GM23248 (cell line): ENCODE measurements around the gene TNNI2. TPM values are rescaled to one million over a fixed set of nuclear protein-coding genes. Genes with fewer than 3 reads are reported as not detected.

ENCODE experiments used
- DNase-seq: peaks from one replicate; pipeline ENCODE4 v3.0.0-alpha.2; 2015
- H2AFZ ChIP-seq: fragments of 200-600 bp; sonication (generic); 2 replicates; pipeline ENCODE4 v1.6.1; 2016; ENCODE audit warnings: antibody characterized with exemption
- H3F3A ChIP-seq: fragments of 200-600 bp; sonication (generic); 2 replicates; pipeline ENCODE4 v1.6.1; 2016; ENCODE audit warnings: mild to moderate bottlenecking, antibody characterized with exemption, mixed run types; ENCODE audit not compliant: insufficient read depth
- H3K27ac ChIP-seq: fragments of 200-600 bp; sonication (generic); 2 replicates; pipeline ENCODE4 v1.5.1; 2016; ENCODE audit warnings: mild to moderate bottlenecking
- H3K27me3 ChIP-seq: fragments of 200-600 bp; sonication (generic); replicated peaks from 2 replicates; pipeline ENCODE4 v1.6.1; 2016; ENCODE audit warnings: mild to moderate bottlenecking; ENCODE audit not compliant: insufficient read depth
- H3K36me3 ChIP-seq: fragments of 200-600 bp; sonication (generic); 2 replicates; pipeline ENCODE4 v1.6.1; 2016; ENCODE audit warnings: low read depth, mild to moderate bottlenecking
- H3K4me1 ChIP-seq: fragments of 200-600 bp; sonication (generic); 2 replicates; pipeline ENCODE4 v1.6.1; 2016; ENCODE audit warnings: mild to moderate bottlenecking; ENCODE audit not compliant: insufficient read depth
- H3K4me2 ChIP-seq: fragments of 200-600 bp; sonication (generic); one replicate; pipeline ENCODE4 v1.6.1; 2016; ENCODE audit warnings: mild to moderate bottlenecking; ENCODE audit not compliant: unreplicated experiment
- H3K4me3 ChIP-seq: fragments of 200-600 bp; sonication (generic); 2 replicates; pipeline ENCODE4 v1.5.1; 2016; ENCODE audit warnings: mild to moderate bottlenecking
- H3K79me2 ChIP-seq: fragments of 200-600 bp; sonication (generic); 2 replicates; pipeline ENCODE4 v1.6.1; 2016; ENCODE audit warnings: mild to moderate bottlenecking; ENCODE audit not compliant: insufficient read depth
- H3K9ac ChIP-seq: fragments of 200-600 bp; sonication (generic); 2 replicates; pipeline ENCODE4 v1.6.1; 2016; ENCODE audit warnings: mild to moderate bottlenecking
- H3K9me2 ChIP-seq: fragments of 200-600 bp; sonication (generic); 2 replicates; pipeline ENCODE4 v1.6.1; 2016; ENCODE audit warnings: mixed run types, mild to moderate bottlenecking, moderate library complexity; ENCODE audit not compliant: insufficient read depth
- H3K9me3 ChIP-seq: fragments of 200-600 bp; sonication (generic); one replicate; pipeline ENCODE4 v1.6.1; 2017; ENCODE audit warnings: low read depth
- H4K20me1 ChIP-seq: fragments of 200-600 bp; sonication (generic); 2 replicates; pipeline ENCODE4 v1.6.0; 2016; ENCODE audit not compliant: insufficient read depth
- EZH2 ChIP-seq: fragments of 200-600 bp; sonication (generic); IDR thresholded peaks from 2 replicates; pipeline ENCODE4 v1.6.1; 2018; ENCODE audit warnings: antibody characterized with exemption, mild to moderate bottlenecking; ENCODE audit not compliant: insufficient read depth, poor library complexity, severe bottlenecking
- EZH2phosphoT487 ChIP-seq: fragments of 200-600 bp; sonication (generic); IDR thresholded peaks from 2 replicates; pipeline ENCODE4 v1.6.1; 2018; ENCODE audit warnings: antibody characterized with exemption, moderate library complexity, mild to moderate bottlenecking, low read depth; ENCODE audit not compliant: insufficient read depth
- WGBS, 2 experiments: methylation state at CpG; one replicate each; pipeline ENCODE4 v1.1.6; 2015 to 2017; ENCODE audit warnings: low lambda C conversion rate in 2 of 2, low coverage in 1 of 2; ENCODE audit errors: missing lambda C conversion rate in 2 of 2; 5-methylcytosine and 5-hydroxymethylcytosine counted together
- in situ Hi-C: fragments of 300-500 bp; cut with MboI; formaldehyde crosslinking; loops from 2 replicates; pipeline ENCODE4 v1.15.0; 2020
- microRNA-seq: library from miRNA; unstranded; fragments of <30 nt; microRNA quantifications from one replicate; pipeline ENCODE4, GENCODE V29; 2016; ENCODE audit warnings: borderline number of aligned reads
- polyA plus RNA-seq: library from polyadenylated mRNA; unstranded; fragments of >200 nt; fragmentation: Nextera tagmentation; extraction: Ambion mirVana; gene quantifications from 2 replicates; pipeline ENCODE4 v1.2.1, GENCODE V29; 2016
- small RNA-seq: library from RNA; depleted of rRNA; stranded (forward); fragments of <200 nt; gene quantifications from one replicate; pipeline ENCODE3, GENCODE V24; 2014; ENCODE audit warnings: low read depth, low replicate concordance
- total RNA-seq: library from RNA; depleted of rRNA; stranded (reverse); fragments of >200 nt; shearing (Covaris generic); gene quantifications from 2 replicates; pipeline ENCODE4 v1.2.3, GENCODE V29; 2014; rRNA removed

The TNNI2 gene
- total and polyA plus RNA-seq, 2 experiments from 2014 or later = not detected

DNA sequence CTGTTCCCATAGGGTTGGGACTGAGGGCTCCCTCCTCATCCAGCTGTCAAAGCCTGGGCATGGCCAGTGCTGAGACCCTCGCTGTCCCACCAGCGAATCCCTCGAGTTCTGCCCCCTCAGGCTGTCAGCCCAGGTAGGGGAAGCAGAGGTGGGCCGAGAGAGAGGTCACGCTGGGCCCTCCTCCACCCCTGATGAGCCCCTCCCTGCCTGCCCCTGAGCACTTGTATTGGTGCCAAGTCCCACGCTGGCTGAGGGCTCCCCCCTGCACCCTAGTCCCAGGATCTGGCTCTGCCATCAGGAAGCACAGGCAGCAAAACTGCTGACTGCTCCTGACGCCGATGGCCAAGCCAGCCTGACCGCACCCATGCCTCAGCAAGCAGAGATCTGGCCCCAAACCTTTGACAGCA, 49.6 kb downstream of the TNNI2 start:
- H3K4me2 ChIP-seq = no peak overlapping the region
- WGBS, 2 experiments = 34 to 40% methylated on average over 9 of the region's 9 CpGs
- H3F3A ChIP-seq = no peaks in the 10 kb centered on the region
- H3K27me3 ChIP-seq = no peaks in the 10 kb centered on the region
- no peaks in the 10 kb centered on the region for H3K79me2 ChIP-seq
- H3K9me3 ChIP-seq = no peaks in the 10 kb centered on the region
- no peak for TF ChIP-seq EZH2phosphoT487
- TF ChIP-seq EZH2 = no peak
- no peak overlapping the region for H3K9ac ChIP-seq
- DNase-seq = no peak
- H3K9me2 ChIP-seq = no peaks in the 10 kb centered on the region
- no peak overlapping the region for H3K4me3 ChIP-seq
- no peak overlapping the region for H2AFZ ChIP-seq
- H3K36me3 ChIP-seq = no peaks in the 10 kb centered on the region
- in situ Hi-C loops = no loop called here
- no peak overlapping the region for H3K27ac ChIP-seq
- no peaks in the 10 kb centered on the region for H3K4me1 ChIP-seq
- H4K20me1 ChIP-seq = no peaks in the 10 kb centered on the region

DNA sequence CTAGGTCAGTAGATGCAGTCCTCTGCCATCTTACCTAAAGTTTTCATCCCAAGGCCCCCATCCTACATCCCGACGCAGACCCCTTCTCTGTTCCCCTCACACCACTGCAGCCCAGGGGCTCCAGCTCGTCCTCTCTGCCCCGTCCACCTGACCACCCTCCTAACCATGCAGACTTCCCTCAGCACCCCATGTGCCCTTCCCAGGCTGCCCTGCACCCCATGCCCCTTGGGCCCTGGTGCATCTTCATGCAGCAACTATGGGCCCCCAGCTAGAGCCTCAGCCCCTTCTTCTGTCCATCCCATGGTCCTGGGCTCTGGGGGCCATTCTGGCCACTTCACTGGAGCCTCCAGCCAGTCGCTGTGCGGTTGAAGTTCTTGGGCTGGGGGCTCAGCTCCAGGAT, 50.0 kb downstream of the TNNI2 start:
- no peaks in the 10 kb centered on the region for H3K79me2 ChIP-seq
- H3K4me1 ChIP-seq = no peaks in the 10 kb centered on the region
- H3F3A ChIP-seq = no peaks in the 10 kb centered on the region
- no peaks in the 10 kb centered on the region for H3K27me3 ChIP-seq
- no peaks in the 10 kb centered on the region for H3K36me3 ChIP-seq
- H3K9me3 ChIP-seq = no peaks in the 10 kb centered on the region
- no peaks in the 10 kb centered on the region for H3K9me2 ChIP-seq
- H3K4me2 ChIP-seq = no peak overlapping the region
- no peaks in the 10 kb centered on the region for H4K20me1 ChIP-seq
- 71 to 79% methylated on average over 6 of the region's 6 CpGs for WGBS, 2 experiments
- H3K4me3 ChIP-seq = no peak overlapping the region
- H2AFZ ChIP-seq = no peak overlapping the region
- no peak overlapping the region for H3K9ac ChIP-seq
- no peak for DNase-seq
- H3K27ac ChIP-seq = no peak overlapping the region
- TF ChIP-seq EZH2phosphoT487 (no peak), EZH2 (no peak)
- in situ Hi-C loops = no loop called here

DNA sequence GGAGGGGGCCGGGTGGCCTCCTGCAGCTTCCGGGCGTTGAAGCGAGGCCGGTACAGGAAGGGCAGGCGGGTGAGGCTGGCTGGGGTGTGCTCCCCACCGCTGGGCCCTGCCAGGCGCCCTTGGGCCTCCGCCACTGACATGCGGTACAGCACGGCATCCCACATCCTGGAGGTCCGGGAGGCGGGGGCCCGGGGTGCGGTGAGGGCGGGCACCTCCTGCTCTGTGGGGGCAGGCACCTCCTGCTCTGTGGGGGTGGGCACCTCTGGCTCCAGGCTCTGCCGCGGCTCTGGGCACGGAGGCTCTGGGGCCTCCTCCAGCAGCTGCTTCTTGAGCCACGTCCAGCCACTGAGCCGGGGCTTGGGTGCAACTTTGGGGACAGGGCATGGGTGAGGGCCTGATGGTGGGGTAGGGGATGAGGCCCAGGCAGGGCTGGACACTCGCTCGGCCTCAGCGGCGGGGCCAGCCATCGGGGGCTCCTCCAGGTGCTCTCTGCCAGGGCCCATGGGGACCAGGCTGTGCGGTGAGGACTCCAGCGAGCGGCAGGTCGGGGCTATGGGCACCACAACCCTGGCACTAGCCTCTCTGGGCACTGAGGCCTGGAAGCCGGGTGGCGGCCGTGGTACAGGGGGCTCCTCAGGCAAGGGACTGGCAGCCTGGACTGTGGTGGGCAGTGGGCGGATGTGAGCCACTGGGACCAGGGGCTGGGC, 50.6 kb downstream of the TNNI2 start:
- no peaks in the 10 kb centered on the region for H3K79me2 ChIP-seq
- H3K4me3 ChIP-seq = no peak overlapping the region
- in situ Hi-C loops = no loop called here
- no peaks in the 10 kb centered on the region for H3K9me3 ChIP-seq
- H3K27ac ChIP-seq = no peak overlapping the region
- H3K36me3 ChIP-seq = no peaks in the 10 kb centered on the region
- no peaks in the 10 kb centered on the region for H4K20me1 ChIP-seq
- WGBS, 2 experiments = 69 to 70% methylated on average over 26 to 33 of the region's 34 CpGs
- H3K27me3 ChIP-seq = no peaks in the 10 kb centered on the region
- DNase-seq = no peak
- H3K9ac ChIP-seq = no peak overlapping the region
- TF ChIP-seq EZH2phosphoT487 (no peak), EZH2 (no peak)
- no peak overlapping the region for H3K4me2 ChIP-seq
- H3K9me2 ChIP-seq = no peaks in the 10 kb centered on the region
- H2AFZ ChIP-seq = no peak overlapping the region
- no peaks in the 10 kb centered on the region for H3F3A ChIP-seq
- no peaks in the 10 kb centered on the region for H3K4me1 ChIP-seq

DNA sequence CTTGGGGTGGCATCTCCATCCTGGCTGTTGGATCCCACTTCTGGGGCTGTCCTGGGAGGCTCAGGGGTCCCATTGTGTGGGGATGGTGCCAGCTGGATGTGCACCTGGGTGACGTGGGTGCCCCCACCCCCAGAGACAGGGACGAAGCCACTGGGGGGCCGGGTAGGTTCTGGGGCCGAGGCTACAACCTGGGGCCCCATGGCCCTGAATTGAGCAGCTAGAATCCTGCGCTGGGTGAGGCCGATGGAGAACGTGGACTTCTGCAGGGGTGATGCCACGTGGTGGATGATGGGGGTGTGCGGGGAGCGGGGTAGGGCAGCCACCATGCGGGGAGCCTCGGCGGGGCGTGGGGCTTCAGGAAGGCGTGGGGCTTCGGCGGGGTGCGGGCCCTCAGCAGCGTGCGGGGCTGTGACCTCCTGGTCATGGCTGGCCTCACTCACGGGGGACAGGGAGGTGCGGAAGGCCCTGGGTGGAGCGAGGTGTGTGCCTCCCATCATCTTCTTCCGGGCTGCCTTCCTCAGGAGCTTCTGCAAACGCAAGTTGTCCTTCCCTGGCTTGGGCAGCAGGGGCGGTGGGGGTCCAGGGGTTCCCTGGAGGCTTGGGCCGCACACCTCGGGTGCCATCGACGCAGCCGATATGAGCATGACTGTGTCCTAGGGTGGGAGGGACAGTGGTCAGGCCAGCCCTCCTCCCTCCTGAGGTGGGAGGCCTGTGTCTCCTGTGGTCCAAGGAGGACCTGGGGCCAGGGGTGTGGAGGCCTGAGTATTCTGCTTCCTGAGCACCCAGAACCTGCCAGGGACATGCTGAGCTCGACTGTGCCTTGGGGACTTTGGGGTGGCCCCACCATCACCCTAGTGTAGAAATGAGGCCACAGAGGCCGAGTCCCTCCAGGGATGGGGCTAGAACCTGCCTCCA, 51.4 kb downstream of the TNNI2 start:
- no peaks in the 10 kb centered on the region for H3K4me1 ChIP-seq
- H3K9me3 ChIP-seq = no peaks in the 10 kb centered on the region
- no peaks in the 10 kb centered on the region for H3K36me3 ChIP-seq
- no peak overlapping the region for H3K9ac ChIP-seq
- H3K27me3 ChIP-seq = no peaks in the 10 kb centered on the region
- no peaks in the 10 kb centered on the region for H3K9me2 ChIP-seq
- no peak overlapping the region for H3K27ac ChIP-seq
- no peak for DNase-seq
- TF ChIP-seq EZH2 (no peak), EZH2phosphoT487 (no peak)
- H3K79me2 ChIP-seq = no peaks in the 10 kb centered on the region
- H3K4me3 ChIP-seq = no peak overlapping the region
- in situ Hi-C loops = no loop called here
- WGBS, 2 experiments = 70 to 72% methylated on average over 15 to 33 of the region's 33 CpGs
- H3K4me2 ChIP-seq = no peak overlapping the region
- no peaks in the 10 kb centered on the region for H3F3A ChIP-seq
- no peaks in the 10 kb centered on the region for H4K20me1 ChIP-seq
- H2AFZ ChIP-seq = no peak overlapping the region

Small RNA genes lying within 50 kb of the gene (microRNA-seq; reads per million reads assigned to microRNA genes)
- gene MIR4298 = not detected
- gene MIR7847 = not detected

Small RNA genes lying within 50 kb of the gene (small RNA-seq; reads per million reads assigned to genes)
- gene AC051649.1 (not detected), gene MIR4298 (not detected)

Other genes with a start within 250 kb of the TNNI2 start
- not detected in 2 replicates for gene KRTAP5-2, start 240.7 kb upstream of the TNNI2 start, total RNA-seq
- not detected in 2 replicates for gene KRTAP5-2, start 240.7 kb upstream of the TNNI2 start, polyA plus RNA-seq
- gene KRTAP5-3, start 230.5 kb upstream of the TNNI2 start, total RNA-seq = not detected in 2 replicates
- not detected in 2 replicates for gene KRTAP5-3, start 230.5 kb upstream of the TNNI2 start, polyA plus RNA-seq
- not detected in 2 replicates for gene KRTAP5-4, start 216.8 kb upstream of the TNNI2 start, total RNA-seq
- gene KRTAP5-4, start 216.8 kb upstream of the TNNI2 start, polyA plus RNA-seq = not detected in 2 replicates
- gene KRTAP5-5, start 209.2 kb upstream of the TNNI2 start, total RNA-seq = not detected in 2 replicates
- not detected in 2 replicates for gene KRTAP5-5, start 209.2 kb upstream of the TNNI2 start, polyA plus RNA-seq
- gene KRTAP5-6, start 141.8 kb upstream of the TNNI2 start, total RNA-seq = not detected in 2 replicates
- not detected in 2 replicates for gene KRTAP5-6, start 141.8 kb upstream of the TNNI2 start, polyA plus RNA-seq
- gene IFITM10, start 88.4 kb upstream of the TNNI2 start, total RNA-seq = 1.6 and 67.4 TPM in 2 replicates
- gene IFITM10, start 88.4 kb upstream of the TNNI2 start, polyA plus RNA-seq = 0.41 and 0.53 TPM in 2 replicates
- gene CTSD, start 75.1 kb upstream of the TNNI2 start, total RNA-seq = 305 and 338 TPM in 2 replicates
- 321 and 327 TPM in 2 replicates for gene CTSD, start 75.1 kb upstream of the TNNI2 start, polyA plus RNA-seq
- not detected in 2 replicates for gene SYT8, start 4.0 kb upstream of the TNNI2 start, total RNA-seq
- not detected in 2 replicates for gene SYT8, start 4.0 kb upstream of the TNNI2 start, polyA plus RNA-seq
- gene LSP1, start 14.1 kb downstream of the TNNI2 start, total RNA-seq = not detected in 2 replicates
- 0.36 and 1.3 TPM in 2 replicates for gene LSP1, start 14.1 kb downstream of the TNNI2 start, polyA plus RNA-seq
- not detected in 2 replicates for gene PRR33, start 52.9 kb downstream of the TNNI2 start, total RNA-seq
- not detected in 2 replicates for gene PRR33, start 52.9 kb downstream of the TNNI2 start, polyA plus RNA-seq
- gene TNNT3, start 80.7 kb downstream of the TNNI2 start, total RNA-seq = not detected in 2 replicates
- not detected in 2 replicates for gene TNNT3, start 80.7 kb downstream of the TNNI2 start, polyA plus RNA-seq
- gene MRPL23, start 108.4 kb downstream of the TNNI2 start, total RNA-seq = 47.7 and 70.6 TPM in 2 replicates
- gene MRPL23, start 108.4 kb downstream of the TNNI2 start, polyA plus RNA-seq = 40.5 and 40.9 TPM in 2 replicates
- gene H19, start 158.9 kb downstream of the TNNI2 start, total RNA-seq = 0.25 and 2.2 TPM in 2 replicates
- not detected in 2 replicates for gene H19, start 158.9 kb downstream of the TNNI2 start, polyA plus RNA-seq